ENCODE measurements around the gene DOCK1.

DNA sequence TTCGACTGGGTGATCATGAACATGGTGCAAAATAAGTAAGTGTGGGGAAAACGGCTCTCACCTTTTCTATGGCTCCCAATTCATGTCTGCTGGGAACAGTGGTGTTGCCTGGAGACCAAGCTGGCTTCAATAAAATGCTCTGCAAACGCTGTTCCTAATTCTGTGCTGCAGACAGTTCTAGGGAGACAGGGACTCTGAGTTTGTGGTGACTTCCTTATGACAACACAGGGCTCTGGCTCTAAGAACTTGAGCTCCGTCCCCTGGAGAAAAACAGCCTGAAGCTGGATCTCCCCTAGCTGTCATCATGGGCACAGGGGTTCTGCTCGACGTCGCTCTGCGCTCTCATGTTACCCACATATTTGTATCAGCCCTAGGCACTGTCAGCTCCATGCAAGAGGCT is 352.2 kb downstream of the DOCK1 start:
- TF ChIP-seq CTCF (IDR thresholded peaks at IDR 0.05), result no peak
- TF ChIP-seq POLR2A (IDR thresholded peaks at IDR 0.05), result no peak
- no peak for TF ChIP-seq EP300 (IDR thresholded peaks at IDR 0.05)
